ENCODE measurements around the gene EVA1C. TPM values are rescaled to one million over a fixed set of nuclear protein-coding genes. Genes with fewer than 3 reads are reported as not detected.

The EVA1C gene
- total RNA-seq, 3 donors from 2014 or later (not counting 1 experiment from before 2014, with no cell fraction given): 14.7 to 27.8 (median 15.8) TPM

GRCh38 chr21:32370998-32371766, 41.3 kb upstream of the EVA1C start:
- Histone ChIP-seq H3K36me3 (ENCODE audit: control insufficient read depth, insufficient read depth, low read length) (peaks cover 61% of the 10 kb centered on the region), H3K27ac (ENCODE audit: low read length) (no peak overlapping the region), H3K4me3 (ENCODE audit: low read length) (no peak overlapping the region)

GRCh38 chr21:32371913-32372314, 40.6 kb upstream of the EVA1C start:
- H3K27me3 Mint-ChIP-seq (ENCODE audit: low read depth in 2 of 2): no peaks in the 10 kb centered on the region
- Histone ChIP-seq H3K27me3 (ENCODE audit: control insufficient read depth, insufficient read depth, low read length) (no peaks in the 10 kb centered on the region), H3K36me3 (ENCODE audit: control insufficient read depth, insufficient read depth, low read length) (peaks cover 55% of the 10 kb centered on the region), H3K27ac (ENCODE audit: low read length) (no peak overlapping the region), H3K4me3 (ENCODE audit: low read length) (no peak overlapping the region), H3K4me1 (ENCODE audit: control insufficient read depth, insufficient read depth, low read length) (no peaks in the 10 kb centered on the region), H3K9me3 (ENCODE audit: control insufficient read depth, insufficient read depth, low read length) (no peaks in the 10 kb centered on the region)
- intact Hi-C loops (cut with micrococcal nuclease): no loop called here
- no peak overlapping the region for H3K27ac Mint-ChIP-seq
- H3K4me1 Mint-ChIP-seq: no peaks in the 10 kb centered on the region
- peaks cover 9% of the 10 kb centered on the region for H3K36me3 Mint-ChIP-seq
- no peaks in the 10 kb centered on the region for H3K9me3 Mint-ChIP-seq
- H3K4me3 Mint-ChIP-seq: no peak overlapping the region
- ATAC-seq (no peak), DNase-seq (no peak)
- TF ChIP-seq CTCF (IDR thresholded peaks at IDR 0.05): no peak
- 80% methylated on average over 6 of the region's 6 CpGs for WGBS (ENCODE audit: insufficient coverage)

More at GRCh38 chr21:32370998-32371766, 41.3 kb upstream of the EVA1C start:
- ATAC-seq: no peak
- H3K4me3 Mint-ChIP-seq: no peak overlapping the region
- DNase-seq: no peak
- H3K4me1 Mint-ChIP-seq: no peaks in the 10 kb centered on the region
- H3K9me3 Mint-ChIP-seq: no peaks in the 10 kb centered on the region
- Histone ChIP-seq H3K4me1 (ENCODE audit: control insufficient read depth, insufficient read depth, low read length) (no peaks in the 10 kb centered on the region), H3K27me3 (ENCODE audit: control insufficient read depth, insufficient read depth, low read length) (no peaks in the 10 kb centered on the region), H3K9me3 (ENCODE audit: control insufficient read depth, insufficient read depth, low read length) (no peaks in the 10 kb centered on the region)
- peaks cover 9% of the 10 kb centered on the region for H3K36me3 Mint-ChIP-seq
- TF ChIP-seq CTCF (IDR thresholded peaks at IDR 0.05): no peak
- H3K27me3 Mint-ChIP-seq (ENCODE audit: low read depth in 2 of 2): no peaks in the 10 kb centered on the region
- no peak overlapping the region for H3K27ac Mint-ChIP-seq
- intact Hi-C loops (cut with micrococcal nuclease): no loop called here
- WGBS (ENCODE audit: insufficient coverage): 96% methylated on average over 4 of the region's 6 CpGs

GRCh38 chr21:32372755-32373154, 39.8 kb upstream of the EVA1C start:
- Histone ChIP-seq H3K4me3 (ENCODE audit: low read length) (no peak overlapping the region), H3K27me3 (ENCODE audit: control insufficient read depth, insufficient read depth, low read length) (no peaks in the 10 kb centered on the region), H3K36me3 (ENCODE audit: control insufficient read depth, insufficient read depth, low read length) (peaks cover 53% of the 10 kb centered on the region), H3K9me3 (ENCODE audit: control insufficient read depth, insufficient read depth, low read length) (no peaks in the 10 kb centered on the region), H3K4me1 (ENCODE audit: control insufficient read depth, insufficient read depth, low read length) (no peaks in the 10 kb centered on the region), H3K27ac (ENCODE audit: low read length) (no peak overlapping the region)
- DNase-seq (no peak), ATAC-seq (no peak)
- intact Hi-C loops (cut with micrococcal nuclease): no loop called here
- Mint-ChIP-seq H3K27me3 (ENCODE audit: low read depth in 2 of 2) (no peaks in the 10 kb centered on the region), H3K27ac (no peak overlapping the region), H3K4me1 (no peaks in the 10 kb centered on the region), H3K36me3 (peaks cover 9% of the 10 kb centered on the region), H3K9me3 (no peaks in the 10 kb centered on the region), H3K4me3 (no peak overlapping the region)
- 100% methylated on average over 1 of the region's 3 CpGs for WGBS (ENCODE audit: insufficient coverage)
- no peak for TF ChIP-seq CTCF (IDR thresholded peaks at IDR 0.05)

GRCh38 chr21:32377506-32377905, 35.0 kb upstream of the EVA1C start:
- Histone ChIP-seq H3K4me1 (ENCODE audit: control insufficient read depth, insufficient read depth, low read length) (no peaks in the 10 kb centered on the region), H3K9me3 (ENCODE audit: control insufficient read depth, insufficient read depth, low read length) (no peaks in the 10 kb centered on the region), H3K27me3 (ENCODE audit: control insufficient read depth, insufficient read depth, low read length) (no peaks in the 10 kb centered on the region), H3K27ac (ENCODE audit: low read length) (no peak overlapping the region), H3K36me3 (ENCODE audit: control insufficient read depth, insufficient read depth, low read length) (peaks cover 54% of the 10 kb centered on the region), H3K4me3 (ENCODE audit: low read length) (no peak overlapping the region)
- ATAC-seq: peak in 1 of 3 donors; percentile 24
- Mint-ChIP-seq H3K4me3 (no peak overlapping the region), H3K36me3 (peaks cover 7% of the 10 kb centered on the region), H3K27me3 (ENCODE audit: low read depth in 2 of 2) (no peaks in the 10 kb centered on the region), H3K9me3 (no peaks in the 10 kb centered on the region), H3K27ac (no peak overlapping the region), H3K4me1 (no peaks in the 10 kb centered on the region)
- no peak for TF ChIP-seq CTCF (IDR thresholded peaks at IDR 0.05)
- no peak for DNase-seq
- 94% methylated on average over 8 of the region's 8 CpGs for WGBS (ENCODE audit: insufficient coverage)
- intact Hi-C loops (cut with micrococcal nuclease): no loop called here

All from natural killer cell (primary cell).